SK-N-DZ (cell line): ENCODE results near the gene REEP2.
A peak's percentile ranks its signal among the peaks of the same experiment; 100 is the strongest.

ENCODE experiments used
- DNase-seq: peaks from one replicate; pipeline ENCODE4 v3.0.0-alpha.2; 2015; ENCODE audit warnings: low spot score

REEP2 gene

GRCh38 chr5:138448481-138449398 is 9.9 kb downstream of the REEP2 start:
- DNase-seq, result peak; percentile 73

- peak; percentile 89 for DNase-seq
Measured at GRCh38 chr5:138449501-138450239, 10.8 kb downstream of the REEP2 start.

- no peak for DNase-seq
Measured at GRCh38 chr5:138450971-138451370, 12.1 kb downstream of the REEP2 start.

GRCh38 chr5:138452720-138453119 is 13.9 kb downstream of the REEP2 start:
- DNase-seq, result no peak

- no peak for DNase-seq
Measured at GRCh38 chr5:138453590-138453989, 14.7 kb downstream of the REEP2 start.

GRCh38 chr5:138454121-138454520 is 15.3 kb downstream of the REEP2 start:
- DNase-seq, result no peak

- DNase-seq, result no peak
Measured at GRCh38 chr5:138455232-138455930, 16.5 kb downstream of the REEP2 start.

GRCh38 chr5:138457531-138458275 is 18.8 kb downstream of the REEP2 start:
- DNase-seq, result no peak

GRCh38 chr5:138458384-138458783 is 19.5 kb downstream of the REEP2 start:
- no peak for DNase-seq

GRCh38 chr5:138458856-138459255 is 20.0 kb downstream of the REEP2 start:
- no peak for DNase-seq

GRCh38 chr5:138459311-138459933 is 20.6 kb downstream of the REEP2 start:
- DNase-seq, result no peak

GRCh38 chr5:138460032-138460693 is 21.3 kb downstream of the REEP2 start:
- DNase-seq, result no peak

- peak; percentile 51 for DNase-seq
Measured at GRCh38 chr5:138461343-138462125, 22.7 kb downstream of the REEP2 start.

- peak; percentile 65 for DNase-seq
Measured at GRCh38 chr5:138463419-138464007, 24.7 kb downstream of the REEP2 start.

GRCh38 chr5:138464008-138464387 is 25.1 kb downstream of the REEP2 start:
- peak; percentile 95 for DNase-seq

GRCh38 chr5:138464388-138465260 is 25.8 kb downstream of the REEP2 start:
- peak; percentile 99 for DNase-seq

GRCh38 chr5:138465261-138466124 is 26.6 kb downstream of the REEP2 start, which contains the start of gene EGR1:
Gene EGR1 (plus strand): TSS chr5:138465479. CDS start chr5:138465762, 283 bp downstream.
- DNase-seq, result peak; percentile 96
